ENCODE measurements around the gene RILPL1. TPM values are rescaled to one million over a fixed set of nuclear protein-coding genes. Genes with fewer than 3 reads are reported as not detected.

The RILPL1 gene
- total and polyA plus RNA-seq, 2 of the 4 experiments (the other 2 are of a cell fraction), result 11.1 to 19.8 TPM

DNA sequence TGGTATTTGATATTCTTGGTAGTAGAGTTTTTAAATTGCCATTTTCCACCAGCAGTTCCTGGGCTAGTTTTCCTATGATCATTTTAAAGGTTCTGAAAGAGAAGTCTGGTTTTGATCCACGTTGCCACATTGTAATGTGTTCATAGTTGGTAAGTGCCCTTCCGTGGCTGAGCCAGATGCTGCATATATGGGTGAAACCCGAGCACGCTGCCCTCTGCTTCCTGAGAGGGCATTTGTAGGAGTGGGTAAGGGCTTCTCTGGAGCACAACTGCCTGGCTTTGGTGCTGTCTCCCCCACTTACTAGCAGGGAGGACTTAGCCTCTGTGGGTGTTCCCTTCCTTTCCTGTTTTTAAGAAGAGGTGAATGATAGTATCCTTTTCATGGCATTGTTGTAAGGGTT, 68.4 kb downstream of the RILPL1 start:
- no CpG with 5 or more reads among the region's 4 CpGs for WGBS, 2 experiments (ENCODE audit: extremely low coverage in 2 of 2, insufficient read length in 1 of 2)
- H2BK5ac ChIP-seq (ENCODE audit: low read depth, low read length, poor library complexity, severe bottlenecking), result no peak overlapping the region
- CTCF ChIA-PET, result no interaction called here

More for the DNA sequence above, 68.4 kb downstream of the RILPL1 start:
- peaks cover 38 to 73% of the 10 kb centered on the region in 2 experiments for H3K79me1 ChIP-seq (ENCODE audit: low read depth in 1 of 2, low read length in 2 of 2)
- no peak overlapping the region for H2AFZ ChIP-seq (replicated peaks; ENCODE audit: low read length, poor library complexity)
- H3K4me1 ChIP-seq (ENCODE audit: control insufficient read depth, insufficient read depth, low read length), result no peaks in the 10 kb centered on the region
- H3K23ac ChIP-seq (ENCODE audit: low read depth, low read length), result no peak overlapping the region
- H4K8ac ChIP-seq (ENCODE audit: low read depth in 2 of 2, low read length in 2 of 2), result no peak overlapping the region
- no peak overlapping the region for H3K56ac ChIP-seq (ENCODE audit: extremely low read depth, insufficient read depth, low read length)
- H4K5ac ChIP-seq (ENCODE audit: low read depth, low read length), result no peak overlapping the region
- H2AK5ac ChIP-seq (ENCODE audit: low read depth, low read length), result no peak overlapping the region
- intact Hi-C loops (cut with micrococcal nuclease), result no loop called here
- peaks cover 6% of the 10 kb centered on the region; the same call in 1 of the 2 replicates for H4K20me1 ChIP-seq (ENCODE audit: insufficient read depth, low read length)
- peaks cover 17% of the 10 kb centered on the region for H3K36me3 ChIP-seq (ENCODE audit: control insufficient read depth, insufficient read depth, low read length)
- H3K4me3 ChIP-seq (ENCODE audit: insufficient read depth, low read depth, low read length), result no peak overlapping the region
- H3K9me1 ChIP-seq (ENCODE audit: insufficient read depth, low read length), result 0 out of 2 replicates have a peak, but pooled peaks cover 6% of the 10 kb centered on the region
- no peaks in the 10 kb centered on the region for H3K9me3 ChIP-seq (ENCODE audit: control insufficient read depth, insufficient read depth, low read length)
- DNase-seq, result no peak
- POLR2A ChIA-PET (ENCODE audit: unreplicated experiment), result no interaction called here
- no peak overlapping the region for H3K4me2 ChIP-seq (ENCODE audit: low read depth, low read length)
- in situ Hi-C loops (cut with MboI; ENCODE audit: low sequenced_read_pairs), result no loop called here
- dilution Hi-C loops (cut with HindIII; ENCODE audit: low sequenced_read_pairs, unreplicated experiment), result no loop called here
- no TSS peak for BruUV-seq (replicated peaks)
- H3K9ac ChIP-seq (ENCODE audit: low read depth, low read length), result no peak overlapping the region
- H3K27me3 ChIP-seq (ENCODE audit: control insufficient read depth, insufficient read depth, low read length), result no peaks in the 10 kb centered on the region
- no peak overlapping the region for H2BK15ac ChIP-seq (ENCODE audit: low read depth, low read length)
- H2BK20ac ChIP-seq (ENCODE audit: low read depth, low read length), result no peak overlapping the region
- TF ChIP-seq, protein P1, sequence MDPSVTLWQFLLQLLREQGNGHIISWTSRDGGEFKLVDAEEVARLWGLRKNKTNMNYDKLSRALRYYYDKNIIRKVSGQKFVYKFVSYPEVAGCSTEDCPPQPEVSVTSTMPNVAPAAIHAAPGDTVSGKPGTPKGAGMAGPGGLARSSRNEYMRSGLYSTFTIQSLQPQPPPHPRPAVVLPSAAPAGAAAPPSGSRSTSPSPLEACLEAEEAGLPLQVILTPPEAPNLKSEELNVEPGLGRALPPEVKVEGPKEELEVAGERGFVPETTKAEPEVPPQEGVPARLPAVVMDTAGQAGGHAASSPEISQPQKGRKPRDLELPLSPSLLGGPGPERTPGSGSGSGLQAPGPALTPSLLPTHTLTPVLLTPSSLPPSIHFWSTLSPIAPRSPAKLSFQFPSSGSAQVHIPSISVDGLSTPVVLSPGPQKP (IDR thresholded peaks at IDR 0.05; ENCODE audit: borderline replicate concordance, low read depth, low read length), result no peak
- TF ChIP-seq, protein P2, sequence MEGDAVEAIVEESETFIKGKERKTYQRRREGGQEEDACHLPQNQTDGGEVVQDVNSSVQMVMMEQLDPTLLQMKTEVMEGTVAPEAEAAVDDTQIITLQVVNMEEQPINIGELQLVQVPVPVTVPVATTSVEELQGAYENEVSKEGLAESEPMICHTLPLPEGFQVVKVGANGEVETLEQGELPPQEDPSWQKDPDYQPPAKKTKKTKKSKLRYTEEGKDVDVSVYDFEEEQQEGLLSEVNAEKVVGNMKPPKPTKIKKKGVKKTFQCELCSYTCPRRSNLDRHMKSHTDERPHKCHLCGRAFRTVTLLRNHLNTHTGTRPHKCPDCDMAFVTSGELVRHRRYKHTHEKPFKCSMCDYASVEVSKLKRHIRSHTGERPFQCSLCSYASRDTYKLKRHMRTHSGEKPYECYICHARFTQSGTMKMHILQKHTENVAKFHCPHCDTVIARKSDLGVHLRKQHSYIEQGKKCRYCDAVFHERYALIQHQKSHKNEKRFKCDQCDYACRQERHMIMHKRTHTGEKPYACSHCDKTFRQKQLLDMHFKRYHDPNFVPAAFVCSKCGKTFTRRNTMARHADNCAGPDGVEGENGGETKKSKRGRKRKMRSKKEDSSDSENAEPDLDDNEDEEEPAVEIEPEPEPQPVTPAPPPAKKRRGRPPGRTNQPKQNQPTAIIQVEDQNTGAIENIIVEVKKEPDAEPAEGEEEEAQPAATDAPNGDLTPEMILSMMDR (conservative IDR thresholded peaks at IDR 0.05; ENCODE audit: low read depth, low read length), result no peak
- TF ChIP-seq MXI1 (IDR thresholded peaks at IDR 0.05; ENCODE audit: borderline replicate concordance, low read depth, low read length), result no peak
- no peak for TF ChIP-seq RFX5 (IDR thresholded peaks at IDR 0.05; ENCODE audit: low read depth, low read length)
- TF ChIP-seq MAFK (IDR thresholded peaks at IDR 0.05; ENCODE audit: low read depth, low read length), result no peak
- TF ChIP-seq POLR2A (IDR thresholded peaks at IDR 0.05; ENCODE audit: low read depth, low read length), result no peak
- TF ChIP-seq RAD21 (IDR thresholded peaks at IDR 0.05; ENCODE audit: low read length), result no peak
- no peak for TF ChIP-seq CHD1 (IDR thresholded peaks at IDR 0.05; ENCODE audit: low read depth, low read length)
- no peak for TF ChIP-seq SMC3 (IDR thresholded peaks at IDR 0.05; ENCODE audit: low read depth, low read length)
- TF ChIP-seq, protein P3, sequence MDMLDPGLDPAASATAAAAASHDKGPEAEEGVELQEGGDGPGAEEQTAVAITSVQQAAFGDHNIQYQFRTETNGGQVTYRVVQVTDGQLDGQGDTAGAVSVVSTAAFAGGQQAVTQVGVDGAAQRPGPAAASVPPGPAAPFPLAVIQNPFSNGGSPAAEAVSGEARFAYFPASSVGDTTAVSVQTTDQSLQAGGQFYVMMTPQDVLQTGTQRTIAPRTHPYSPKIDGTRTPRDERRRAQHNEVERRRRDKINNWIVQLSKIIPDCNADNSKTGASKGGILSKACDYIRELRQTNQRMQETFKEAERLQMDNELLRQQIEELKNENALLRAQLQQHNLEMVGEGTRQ (IDR thresholded peaks at IDR 0.05; ENCODE audit: low read depth, low read length), result no peak
- TF ChIP-seq CEBPB (IDR thresholded peaks at IDR 0.05; ENCODE audit: low read depth, low read length), result no peak
- no peak for TF ChIP-seq MAZ (IDR thresholded peaks at IDR 0.05; ENCODE audit: borderline replicate concordance, low read depth, low read length)
- no peak for TF ChIP-seq FOS (IDR thresholded peaks at IDR 0.05; ENCODE audit: low read depth, low read length)
- TF ChIP-seq NFE2L2 (IDR thresholded peaks at IDR 0.05; ENCODE audit: low read depth, low read length), result no peak
- H2BK120ac ChIP-seq (ENCODE audit: low read depth, low read length), result no peak overlapping the region
- H2AK9ac ChIP-seq (replicated peaks; ENCODE audit: low read depth, low read length, poor library complexity), result no peak overlapping the region
- ATAC-seq (ENCODE audit: low read depth), result no peak
- H3K14ac ChIP-seq (replicated peaks; ENCODE audit: low read depth, low read length), result no peak overlapping the region
- H3K4ac ChIP-seq (ENCODE audit: low read depth, low read length), result no peak overlapping the region
- no peak overlapping the region for H4K91ac ChIP-seq (ENCODE audit: insufficient read depth, low read depth, low read length)
- H3K18ac ChIP-seq (ENCODE audit: low read depth, low read length), result no peak overlapping the region
- no peak overlapping the region for H3K27ac ChIP-seq (ENCODE audit: insufficient read depth, low read length)
